Suprapubic skin (tissue), 4 donors: ENCODE results near the gene MUS81. TPM values are rescaled to one million over a fixed set of nuclear protein-coding genes. Genes with fewer than 3 reads are reported as not detected.

ENCODE experiments used
- DNase-seq, 2 donors: peaks; one replicate each; pipeline ENCODE4 v3.0.0-alpha.2; 2019; ENCODE audit warnings: low spot score in 2 of 2
- H3K27ac ChIP-seq: fragments of 200-600 bp; sonication (generic); one replicate; pipeline ENCODE4 v1.5.1; 2019
- H3K27me3 ChIP-seq: fragments of 200-600 bp; sonication (generic); one replicate; pipeline ENCODE4 v1.5.1; 2019
- H3K36me3 ChIP-seq: fragments of 200-600 bp; sonication (generic); one replicate; pipeline ENCODE4 v1.5.1; 2019
- H3K4me1 ChIP-seq: fragments of 200-600 bp; sonication (generic); one replicate; pipeline ENCODE4 v1.5.1; 2019
- H3K4me3 ChIP-seq: fragments of 200-600 bp; sonication (generic); one replicate; pipeline ENCODE4 v1.5.1; 2019; ENCODE audit warnings: mild to moderate bottlenecking
- H3K9me3 ChIP-seq: fragments of 200-600 bp; sonication (generic); one replicate; pipeline ENCODE4 v1.5.1; 2019
- EP300 ChIP-seq: sonication (generic); formaldehyde crosslinking; IDR thresholded peaks from one replicate; pipeline ENCODE4 v1.6.1; 2017; ENCODE audit warnings: antibody characterized with exemption
- POLR2A ChIP-seq, 2 donors: fragments of 450-650 bp; IDR thresholded peaks; one replicate each; pipeline ENCODE4 v1.6.1; 2017; ENCODE audit warnings: antibody characterized with exemption in 2 of 2, mild to moderate bottlenecking in 2 of 2, moderate library complexity in 2 of 2
- POLR2AphosphoS5 ChIP-seq, 3 donors: sonication (generic); formaldehyde crosslinking; IDR thresholded peaks; one replicate each; pipeline ENCODE4 v1.6.1; 2017; ENCODE audit warnings: antibody characterized with exemption in 3 of 3
- WGBS: methylation state at CpG from one replicate; pipeline ENCODE4 v1.1.5; 2018; 5-methylcytosine and 5-hydroxymethylcytosine counted together
- total RNA-seq, 4 donors: library from RNA; depleted of rRNA; stranded (reverse); fragments of >200 nt; gene quantifications; one replicate each; pipeline ENCODE4 v1.1.0, GENCODE V29; 2016
- TF ChIP-seq, protein P1 (sequence below), 2 donors: fragments of 200-600 bp in 1 of 2; fragments of 450-650 bp in 1 of 2; sonication (generic) in 1 of 2; IDR thresholded peaks; one replicate each; pipeline ENCODE4 v1.5.1; 2016 to 2019; ENCODE audit warnings: antibody characterized with exemption in 2 of 2, mild to moderate bottlenecking in 1 of 2, moderate library complexity in 1 of 2

The MUS81 gene
- total RNA-seq, 4 donors from 2014 or later: 22.8 to 46.2 (median 32.2) TPM

GRCh38 chr11:65907878-65908277 is 47.6 kb downstream of the MUS81 start:
- no peak for DNase-seq
- Histone ChIP-seq H3K4me1 (peaks cover 19% of the 10 kb centered on the region), H3K4me3 (no peak overlapping the region), H3K36me3 (no peaks in the 10 kb centered on the region), H3K27me3 (no peaks in the 10 kb centered on the region), H3K27ac (no peak overlapping the region), H3K9me3 (no peaks in the 10 kb centered on the region)
- 82% methylated on average over 6 of the region's 6 CpGs for WGBS
- no peak for TF ChIP-seq POLR2A (IDR thresholded peaks at IDR 0.05)
- no peak for TF ChIP-seq EP300
- TF ChIP-seq POLR2AphosphoS5 (IDR thresholded peaks at IDR 0.05): no peak
- TF ChIP-seq, protein P1, sequence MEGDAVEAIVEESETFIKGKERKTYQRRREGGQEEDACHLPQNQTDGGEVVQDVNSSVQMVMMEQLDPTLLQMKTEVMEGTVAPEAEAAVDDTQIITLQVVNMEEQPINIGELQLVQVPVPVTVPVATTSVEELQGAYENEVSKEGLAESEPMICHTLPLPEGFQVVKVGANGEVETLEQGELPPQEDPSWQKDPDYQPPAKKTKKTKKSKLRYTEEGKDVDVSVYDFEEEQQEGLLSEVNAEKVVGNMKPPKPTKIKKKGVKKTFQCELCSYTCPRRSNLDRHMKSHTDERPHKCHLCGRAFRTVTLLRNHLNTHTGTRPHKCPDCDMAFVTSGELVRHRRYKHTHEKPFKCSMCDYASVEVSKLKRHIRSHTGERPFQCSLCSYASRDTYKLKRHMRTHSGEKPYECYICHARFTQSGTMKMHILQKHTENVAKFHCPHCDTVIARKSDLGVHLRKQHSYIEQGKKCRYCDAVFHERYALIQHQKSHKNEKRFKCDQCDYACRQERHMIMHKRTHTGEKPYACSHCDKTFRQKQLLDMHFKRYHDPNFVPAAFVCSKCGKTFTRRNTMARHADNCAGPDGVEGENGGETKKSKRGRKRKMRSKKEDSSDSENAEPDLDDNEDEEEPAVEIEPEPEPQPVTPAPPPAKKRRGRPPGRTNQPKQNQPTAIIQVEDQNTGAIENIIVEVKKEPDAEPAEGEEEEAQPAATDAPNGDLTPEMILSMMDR (IDR thresholded peaks at IDR 0.05): no peak

DNA sequence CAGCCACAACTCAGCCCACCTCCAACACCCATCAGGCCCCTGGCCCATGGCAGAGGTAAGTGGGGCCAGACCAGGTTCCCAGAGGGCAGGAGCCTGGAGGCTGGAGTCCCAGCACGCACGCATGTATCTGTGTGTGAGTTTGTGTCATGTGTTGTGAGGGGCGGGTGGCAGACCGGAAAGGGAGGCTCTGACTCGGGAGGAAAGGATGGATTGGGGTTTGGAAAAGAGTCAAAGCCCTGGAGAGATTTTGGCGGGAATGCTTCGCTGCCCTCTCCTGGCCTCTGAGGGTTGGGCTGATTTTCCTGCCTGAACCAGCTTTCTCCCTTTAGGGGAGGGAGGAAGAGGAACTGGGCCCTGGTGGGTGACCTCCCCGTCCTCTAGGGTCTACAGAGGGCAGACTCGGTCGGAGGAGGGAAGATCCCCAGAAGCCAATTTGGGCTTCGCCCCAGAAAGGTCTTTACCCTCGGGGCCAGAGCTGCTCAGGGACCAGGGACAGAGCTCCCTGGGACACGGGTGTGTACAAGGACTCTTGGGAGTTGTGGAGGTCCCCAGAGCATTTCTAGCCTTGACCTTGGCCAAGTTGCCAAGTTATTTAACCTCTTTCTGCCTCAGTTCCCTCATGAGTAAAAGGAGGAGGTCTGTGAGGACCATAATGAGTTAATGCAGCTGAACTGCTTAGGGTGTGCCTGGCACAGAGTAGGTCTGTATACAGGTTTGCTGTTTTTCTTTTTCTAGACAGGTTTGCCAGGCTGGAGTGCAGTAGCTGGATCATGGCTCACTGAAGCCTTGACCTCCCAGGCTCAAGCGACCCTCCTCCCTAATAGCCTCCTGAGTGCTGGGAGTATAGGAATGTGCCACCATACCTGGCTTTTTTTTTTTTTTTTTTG is 51.7 kb downstream of the MUS81 start:
- no peaks in the 10 kb centered on the region for H3K9me3 ChIP-seq
- TF ChIP-seq EP300: no peak
- peak in 1 of 3 donors; percentile 20 for TF ChIP-seq POLR2AphosphoS5 (IDR thresholded peaks at IDR 0.05)
- H3K4me3 ChIP-seq: no peak overlapping the region
- WGBS: 4% methylated on average over 13 of the region's 14 CpGs
- H3K27me3 ChIP-seq: no peaks in the 10 kb centered on the region
- H3K4me1 ChIP-seq: peaks cover 55% of the 10 kb centered on the region
- DNase-seq: peak; percentile 83 to 89
- no peaks in the 10 kb centered on the region for H3K36me3 ChIP-seq
- H3K27ac ChIP-seq: peak overlapping the region; percentile 23

DNA sequence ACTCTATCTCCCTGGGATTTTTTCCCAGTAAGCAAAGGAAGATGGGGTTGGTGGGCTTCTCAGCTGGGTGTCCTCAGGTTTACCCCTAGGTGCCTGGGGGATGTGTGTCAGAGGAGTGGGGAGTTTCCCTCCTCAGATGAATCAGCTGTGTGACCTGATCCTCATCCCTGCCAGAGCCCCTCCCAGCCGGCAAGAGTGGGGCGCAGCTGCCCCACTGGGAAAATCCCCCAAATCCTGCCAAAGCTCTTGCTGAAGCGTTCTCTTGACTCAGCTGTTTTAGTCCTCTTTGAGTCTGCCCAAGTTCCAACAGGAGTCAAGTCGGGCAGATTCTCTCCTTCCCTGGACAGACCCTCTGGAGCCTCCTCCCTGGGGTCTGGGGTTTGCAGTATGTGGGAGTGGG is 52.6 kb downstream of the MUS81 start:
- H3K36me3 ChIP-seq: no peaks in the 10 kb centered on the region
- H3K27ac ChIP-seq: no peak overlapping the region
- no peak overlapping the region for H3K4me3 ChIP-seq
- no peaks in the 10 kb centered on the region for H3K27me3 ChIP-seq
- DNase-seq: no peak
- H3K9me3 ChIP-seq: no peaks in the 10 kb centered on the region
- H3K4me1 ChIP-seq: peaks cover 64% of the 10 kb centered on the region
- TF ChIP-seq EP300 (no peak), POLR2A (IDR thresholded peaks at IDR 0.05) (no peak), POLR2AphosphoS5 (IDR thresholded peaks at IDR 0.05) (no peak)
- TF ChIP-seq, protein P1 (IDR thresholded peaks at IDR 0.05): no peak
- WGBS: 35% methylated on average over 4 of the region's 4 CpGs

DNA sequence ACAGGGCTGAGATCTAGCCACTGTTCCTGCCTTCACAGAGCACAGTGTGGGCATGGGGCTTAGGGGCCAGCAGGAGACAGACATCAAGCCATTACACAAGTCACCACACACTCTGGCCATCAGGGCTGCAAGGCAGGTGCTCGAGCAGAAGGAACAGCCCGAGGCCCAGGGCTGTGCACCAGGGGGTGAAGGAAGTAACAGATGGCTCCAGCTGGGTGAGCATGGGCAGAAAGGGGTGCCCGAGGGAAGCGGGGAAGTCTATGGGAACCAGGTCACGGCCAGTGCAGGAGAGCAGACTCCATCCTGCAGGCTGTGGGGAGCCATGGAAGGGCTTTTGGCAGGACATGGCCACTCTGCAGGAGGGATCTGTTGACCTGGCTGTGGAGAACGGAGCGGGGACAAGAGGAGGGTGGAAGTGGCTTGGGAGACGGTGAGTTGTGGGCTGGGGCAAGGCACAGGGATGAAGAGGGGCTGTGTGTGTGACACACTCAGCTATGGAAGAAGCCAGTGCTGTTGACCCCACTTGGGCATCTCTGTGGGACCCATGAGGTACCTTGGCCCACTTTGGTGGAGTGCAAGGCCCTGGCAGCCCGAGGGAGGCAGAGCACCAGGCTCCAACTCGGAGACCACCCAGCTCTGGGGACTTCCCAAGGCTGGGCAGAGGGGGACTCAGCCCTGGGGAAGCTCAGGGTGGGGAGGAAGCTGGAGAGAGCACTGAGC is 55.0 kb downstream of the MUS81 start:
- Histone ChIP-seq H3K27me3 (no peaks in the 10 kb centered on the region), H3K4me1 (peaks cover 76% of the 10 kb centered on the region), H3K27ac (peak overlapping the region; percentile 81), H3K36me3 (no peaks in the 10 kb centered on the region), H3K9me3 (no peaks in the 10 kb centered on the region), H3K4me3 (peak overlapping the region; percentile 6)
- TF ChIP-seq POLR2AphosphoS5 (IDR thresholded peaks at IDR 0.05) (no peak), POLR2A (IDR thresholded peaks at IDR 0.05) (no peak), EP300 (no peak)
- TF ChIP-seq, protein P1 (IDR thresholded peaks at IDR 0.05): no peak
- 52% methylated on average over 7 of the region's 10 CpGs for WGBS
- peak in 1 of 2 donors; percentile 73 for DNase-seq

DNA sequence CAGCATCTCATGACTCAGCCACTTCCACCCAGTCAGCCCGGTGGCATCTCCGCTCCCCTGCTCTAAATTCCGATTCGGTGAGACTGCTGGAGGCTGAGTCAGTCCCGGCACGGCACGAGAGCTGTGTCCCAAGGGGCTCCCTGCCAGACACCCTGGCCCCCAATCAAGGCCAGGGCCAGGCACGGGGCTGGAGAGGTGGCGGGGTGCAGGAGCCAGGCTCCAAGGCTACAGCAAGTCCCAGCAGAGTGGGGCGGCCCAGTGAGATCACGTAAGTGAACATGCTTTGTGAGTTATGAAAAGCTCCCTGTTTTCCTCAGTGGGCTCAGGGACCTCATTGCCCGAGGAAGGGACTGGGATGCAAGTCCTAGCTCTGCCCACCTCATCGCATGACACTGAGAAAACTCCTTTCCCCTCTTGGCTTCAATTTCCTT is 55.6 kb downstream of the MUS81 start:
- TF ChIP-seq POLR2AphosphoS5 (IDR thresholded peaks at IDR 0.05) (peak in 1 of 3 donors; percentile 76), POLR2A (IDR thresholded peaks at IDR 0.05) (peak in 1 of 2 donors; percentile 12)
- TF ChIP-seq, protein P1 (IDR thresholded peaks at IDR 0.05): no peak
- Histone ChIP-seq H3K4me3 (peak overlapping the region; percentile 6), H3K9me3 (no peaks in the 10 kb centered on the region), H3K36me3 (no peaks in the 10 kb centered on the region), H3K4me1 (peaks cover 81% of the 10 kb centered on the region), H3K27me3 (no peaks in the 10 kb centered on the region), H3K27ac (peak overlapping the region; percentile 81)
- DNase-seq: peak; percentile 93 to 94
- 5% methylated on average over 5 of the region's 13 CpGs for WGBS

Other genes with a start within 250 kb of the MUS81 start
- gene MAP3K11, start 246.2 kb upstream of the MUS81 start, total RNA-seq: 10 to 100 TPM; 29.2 to 45.5 (median 37.0) TPM
- gene PCNX3, start 244.7 kb upstream of the MUS81 start, total RNA-seq: 10 to 100 TPM; 38.5 to 59.3 (median 43.6) TPM
- gene SIPA1, start 222.3 kb upstream of the MUS81 start, total RNA-seq: 10 to 100 TPM; 14.9 to 21.6 (median 19.0) TPM
- 100 to 1,000 TPM in 2 of 4 donors, 10 to 100 TPM in 2; 71.7 to 111 (median 93.5) TPM for gene RELA, start 197.5 kb upstream of the MUS81 start, total RNA-seq
- 100 to 1,000 TPM in 1 of 4 donors, 10 to 100 TPM in 3; 69.8 to 103 (median 77.5) TPM for gene KAT5, start 148.2 kb upstream of the MUS81 start, total RNA-seq
- gene RNASEH2C, start 139.6 kb upstream of the MUS81 start, total RNA-seq: 10 to 100 TPM; 24.5 to 53.8 (median 33.7) TPM
- gene AP5B1, start 79.5 kb upstream of the MUS81 start, total RNA-seq: 10 to 100 TPM; 26.3 to 55.9 (median 38.1) TPM
- gene OVOL1, start 73.4 kb upstream of the MUS81 start, total RNA-seq: 100 to 1,000 TPM in 2 of 4 donors, 10 to 100 TPM in 2; 64.4 to 196 (median 121) TPM
- 1 to 10 TPM in 1 of 4 donors, under 1 TPM in 1, not detected in 2; 0.76 to 1.1 TPM for gene SNX32, start 26.5 kb upstream of the MUS81 start, total RNA-seq
- gene CFL1, start 2.3 kb upstream of the MUS81 start, total RNA-seq: 100 to 1,000 TPM; 331 to 608 (median 584) TPM
- 10 to 100 TPM in 3 of 4 donors, 1 to 10 TPM in 1; 7.3 to 22.0 (median 13.0) TPM for gene EFEMP2, start 12.4 kb downstream of the MUS81 start, total RNA-seq
- 1 to 10 TPM in 2 of 4 donors, under 1 TPM in 1, not detected in 1; 0.76 to 5.0 (median 1.4) TPM for gene CTSW, start 19.4 kb downstream of the MUS81 start, total RNA-seq
- 10 to 100 TPM; 46.9 to 89.3 (median 74.6) TPM for gene FIBP, start 28.0 kb downstream of the MUS81 start, total RNA-seq
- 10 to 100 TPM; 16.0 to 35.8 (median 28.0) TPM for gene CCDC85B, start 30.2 kb downstream of the MUS81 start, total RNA-seq
- gene FOSL1, start 40.0 kb downstream of the MUS81 start, total RNA-seq: 100 to 1,000 TPM in 1 of 4 donors, 10 to 100 TPM in 1, 1 to 10 TPM in 2; 5.0 to 118 (median 28.9) TPM
- 10 to 100 TPM; 17.4 to 21.6 (median 19.5) TPM for gene C11orf68, start 58.6 kb downstream of the MUS81 start, total RNA-seq
- gene DRAP1, start 59.0 kb downstream of the MUS81 start, total RNA-seq: 10 to 100 TPM; 54.2 to 82.5 (median 68.0) TPM
- not detected for gene TSGA10IP, start 85.0 kb downstream of the MUS81 start, total RNA-seq
- 10 to 100 TPM; 21.1 to 56.6 (median 26.1) TPM for gene SART1, start 101.3 kb downstream of the MUS81 start, total RNA-seq
- 10 to 100 TPM; 51.8 to 61.6 (median 55.9) TPM for gene EIF1AD, start 141.7 kb downstream of the MUS81 start, total RNA-seq
- 10 to 100 TPM; 32.1 to 54.2 (median 42.6) TPM for gene BANF1, start 142.1 kb downstream of the MUS81 start, total RNA-seq
- gene CST6, start 151.6 kb downstream of the MUS81 start, total RNA-seq: 1,000 to 10,000 TPM in 2 of 4 donors, 100 to 1,000 TPM in 1, 10 to 100 TPM in 1; 48.8 to 2,556 (median 968) TPM
- gene CATSPER1, start 166.0 kb downstream of the MUS81 start, total RNA-seq: not detected
- gene GAL3ST3, start 188.7 kb downstream of the MUS81 start, total RNA-seq: not detected
- 100 to 1,000 TPM; 117 to 175 (median 149) TPM for gene SF3B2, start 191.9 kb downstream of the MUS81 start, total RNA-seq
- gene PACS1, start 209.8 kb downstream of the MUS81 start, total RNA-seq: 10 to 100 TPM; 30.5 to 78.6 (median 41.8) TPM